Glutamatergic neuron (in vitro differentiated cells): Measurements from ENCODE around the gene STRA6. TPM values are rescaled to one million over a fixed set of nuclear protein-coding genes. Genes with fewer than 3 reads are reported as not detected.

Experiments used
- DNase-seq: peaks from one replicate; pipeline ENCODE4 v3.0.0; 2022
- H3K27ac Mint-ChIP-seq: one replicate; pipeline ENCODE4 v1.8.0; 2020; ENCODE audit warnings: mild to moderate bottlenecking, mixed read lengths, inconsistent platforms; ENCODE audit not compliant: unreplicated experiment
- H3K27me3 Mint-ChIP-seq: one replicate; pipeline ENCODE4 v1.8.0; 2020; ENCODE audit warnings: mild to moderate bottlenecking, moderate library complexity, mixed read lengths, inconsistent platforms; ENCODE audit not compliant: unreplicated experiment
- H3K36me3 Mint-ChIP-seq: one replicate; pipeline ENCODE4 v1.8.0; 2020; ENCODE audit warnings: mild to moderate bottlenecking, mixed read lengths, inconsistent platforms; ENCODE audit not compliant: unreplicated experiment
- H3K4me1 Mint-ChIP-seq: one replicate; pipeline ENCODE4 v1.8.0; 2020; ENCODE audit warnings: mild to moderate bottlenecking, low read depth, mixed read lengths, inconsistent platforms; ENCODE audit not compliant: unreplicated experiment
- H3K4me3 Mint-ChIP-seq: one replicate; pipeline ENCODE4 v1.8.0; 2020; ENCODE audit warnings: mild to moderate bottlenecking, mixed read lengths, inconsistent platforms; ENCODE audit not compliant: unreplicated experiment
- H3K9me3 Mint-ChIP-seq: one replicate; pipeline ENCODE4 v1.8.0; 2020; ENCODE audit warnings: mild to moderate bottlenecking, moderate library complexity, mixed read lengths, inconsistent platforms; ENCODE audit not compliant: unreplicated experiment
- CTCF ChIP-seq: fragments of 200-600 bp; sonication (generic); IDR thresholded peaks from one replicate; pipeline ENCODE4 v1.5.0; 2021; ENCODE audit not compliant: partially characterized antibody, unreplicated experiment
- total RNA-seq: library from RNA; stranded (reverse); fragmentation: NEBNext Ultra II Directional; extraction: Animal tissue kit (Norgen Biotek cat#: 25700); gene quantifications from one replicate; pipeline ENCODE4 v1.2.1, GENCODE V29; 2021; ENCODE audit not compliant: unreplicated experiment

STRA6 gene
- total RNA-seq, 1 donor from 2014 or later = 8.4 TPM

GRCh38 chr15:74209997-74210671 lies 7.5 kb upstream of the STRA6 start:
- TF ChIP-seq CTCF = no peak
- no peak for DNase-seq
- peaks cover 8% of the 10 kb centered on the region for H3K27me3 Mint-ChIP-seq
- H3K4me3 Mint-ChIP-seq = no peak overlapping the region
- peaks cover 7% of the 10 kb centered on the region for H3K9me3 Mint-ChIP-seq
- H3K27ac Mint-ChIP-seq = no peak overlapping the region
- H3K4me1 Mint-ChIP-seq = peaks cover 11% of the 10 kb centered on the region
- H3K36me3 Mint-ChIP-seq = peaks cover 5% of the 10 kb centered on the region

- TF ChIP-seq CTCF = no peak
- H3K4me3 Mint-ChIP-seq = no peak overlapping the region
- H3K4me1 Mint-ChIP-seq = peaks cover 6% of the 10 kb centered on the region
- H3K9me3 Mint-ChIP-seq = peaks cover 7% of the 10 kb centered on the region
- H3K27ac Mint-ChIP-seq = no peak overlapping the region
- peaks cover 5% of the 10 kb centered on the region for H3K36me3 Mint-ChIP-seq
- no peak for DNase-seq
- H3K27me3 Mint-ChIP-seq = peaks cover 8% of the 10 kb centered on the region
Observed at GRCh38 chr15:74209560-74209958, 7.0 kb upstream of the STRA6 start.

GRCh38 chr15:74208901-74209559 lies 6.4 kb upstream of the STRA6 start:
- DNase-seq = no peak
- no peak overlapping the region for H3K4me3 Mint-ChIP-seq
- H3K27ac Mint-ChIP-seq = no peak overlapping the region
- no peak for TF ChIP-seq CTCF
- H3K36me3 Mint-ChIP-seq = peaks cover 5% of the 10 kb centered on the region
- peaks cover 7% of the 10 kb centered on the region for H3K9me3 Mint-ChIP-seq
- peaks cover 8% of the 10 kb centered on the region for H3K27me3 Mint-ChIP-seq
- peaks cover 8% of the 10 kb centered on the region for H3K4me1 Mint-ChIP-seq

- H3K4me3 Mint-ChIP-seq = no peak overlapping the region
- DNase-seq = no peak
- H3K27ac Mint-ChIP-seq = no peak overlapping the region
- H3K36me3 Mint-ChIP-seq = peaks cover 5% of the 10 kb centered on the region
- peaks cover 8% of the 10 kb centered on the region for H3K27me3 Mint-ChIP-seq
- no peak for TF ChIP-seq CTCF
- peaks cover 7% of the 10 kb centered on the region for H3K9me3 Mint-ChIP-seq
- peaks cover 13% of the 10 kb centered on the region for H3K4me1 Mint-ChIP-seq
Observed at GRCh38 chr15:74208496-74208895, 5.9 kb upstream of the STRA6 start.

GRCh38 chr15:74207652-74208440 lies 5.3 kb upstream of the STRA6 start:
- peaks cover 5% of the 10 kb centered on the region for H3K36me3 Mint-ChIP-seq
- no peak overlapping the region for H3K4me3 Mint-ChIP-seq
- peaks cover 20% of the 10 kb centered on the region for H3K4me1 Mint-ChIP-seq
- no peak for TF ChIP-seq CTCF
- H3K9me3 Mint-ChIP-seq = peaks cover 10% of the 10 kb centered on the region
- no peak for DNase-seq
- H3K27ac Mint-ChIP-seq = no peak overlapping the region
- peaks cover 6% of the 10 kb centered on the region for H3K27me3 Mint-ChIP-seq
